ENCODE data around the gene TGFBR1. TPM values are rescaled to one million over a fixed set of nuclear protein-coding genes. Genes with fewer than 3 reads are reported as not detected.

TGFBR1 gene
- polyA plus RNA-seq, 1 experiment: 73.5 TPM

DNA sequence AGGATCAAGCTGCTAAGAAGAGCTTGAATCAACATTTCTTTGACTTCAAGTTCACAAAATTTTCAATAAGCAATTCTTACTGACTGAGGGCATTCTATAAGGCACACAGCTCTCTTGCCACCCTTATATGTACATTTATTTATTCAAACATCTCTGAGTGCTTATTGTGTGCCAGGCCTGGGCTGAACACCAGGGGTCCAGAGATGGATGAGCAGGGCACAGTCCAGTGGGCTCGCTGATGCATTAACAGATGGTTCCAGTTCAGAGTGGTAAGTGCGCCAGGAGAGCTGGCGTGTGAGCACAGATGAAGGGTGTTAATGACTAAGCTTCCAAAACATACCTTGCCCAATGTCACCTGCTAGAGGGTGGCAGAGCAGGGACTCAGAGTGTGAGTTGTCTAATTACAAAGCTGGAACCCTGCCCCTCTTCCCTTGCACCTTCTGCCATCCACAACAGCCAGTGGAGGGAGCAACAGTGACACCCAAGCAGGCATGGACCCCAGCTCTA is 92.3 kb downstream of the TGFBR1 start:
- Histone ChIP-seq H3K36me3 (ENCODE audit: control insufficient read depth, insufficient read depth, low read length) (no peaks in the 10 kb centered on the region), H3K4me3 (ENCODE audit: low read depth, low read length) (no peak overlapping the region), H3K27me3 (ENCODE audit: control insufficient read depth, insufficient read depth, low read length) (peaks cover 6% of the 10 kb centered on the region; the same call in 1 of the 2 replicates)
- CTCF ChIA-PET: interaction anchor here (1.0 to 1.9 kb wide), 2 partner anchors 9 to 12 kb away, joined by 3 to 7 read pairs; no protein-coding TSS in a partner anchor
- TF ChIP-seq, protein P1, sequence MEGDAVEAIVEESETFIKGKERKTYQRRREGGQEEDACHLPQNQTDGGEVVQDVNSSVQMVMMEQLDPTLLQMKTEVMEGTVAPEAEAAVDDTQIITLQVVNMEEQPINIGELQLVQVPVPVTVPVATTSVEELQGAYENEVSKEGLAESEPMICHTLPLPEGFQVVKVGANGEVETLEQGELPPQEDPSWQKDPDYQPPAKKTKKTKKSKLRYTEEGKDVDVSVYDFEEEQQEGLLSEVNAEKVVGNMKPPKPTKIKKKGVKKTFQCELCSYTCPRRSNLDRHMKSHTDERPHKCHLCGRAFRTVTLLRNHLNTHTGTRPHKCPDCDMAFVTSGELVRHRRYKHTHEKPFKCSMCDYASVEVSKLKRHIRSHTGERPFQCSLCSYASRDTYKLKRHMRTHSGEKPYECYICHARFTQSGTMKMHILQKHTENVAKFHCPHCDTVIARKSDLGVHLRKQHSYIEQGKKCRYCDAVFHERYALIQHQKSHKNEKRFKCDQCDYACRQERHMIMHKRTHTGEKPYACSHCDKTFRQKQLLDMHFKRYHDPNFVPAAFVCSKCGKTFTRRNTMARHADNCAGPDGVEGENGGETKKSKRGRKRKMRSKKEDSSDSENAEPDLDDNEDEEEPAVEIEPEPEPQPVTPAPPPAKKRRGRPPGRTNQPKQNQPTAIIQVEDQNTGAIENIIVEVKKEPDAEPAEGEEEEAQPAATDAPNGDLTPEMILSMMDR (IDR thresholded peaks at IDR 0.05; ENCODE audit: insufficient read depth, low read depth, low read length): no peak
- DNase-seq (ENCODE audit: low read depth): no peak
- POLR2A ChIA-PET: no interaction called here

DNA sequence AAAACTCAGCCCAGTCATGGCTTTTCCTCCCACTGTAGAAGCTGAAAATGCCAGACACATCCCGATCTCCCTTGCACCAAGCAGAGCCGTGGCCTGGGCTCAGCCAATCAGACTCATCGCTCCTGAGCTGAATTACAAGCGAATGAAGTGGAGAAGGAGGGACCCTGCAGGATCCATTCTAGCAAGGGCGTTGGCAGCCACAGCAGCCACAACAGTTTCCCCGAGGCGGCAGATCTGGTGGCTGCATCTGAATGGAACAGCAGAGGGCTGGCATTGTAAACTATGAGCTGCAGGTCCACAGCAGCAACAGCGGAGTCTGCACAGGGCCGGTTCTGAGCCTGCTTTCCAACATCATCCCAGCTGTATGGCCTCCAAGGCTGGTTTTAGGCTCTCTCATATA is 93.1 kb downstream of the TGFBR1 start:
- TF ChIP-seq, protein P1 (IDR thresholded peaks at IDR 0.05; ENCODE audit: insufficient read depth, low read depth, low read length): no peak
- Histone ChIP-seq H3K36me3 (ENCODE audit: control insufficient read depth, insufficient read depth, low read length) (no peaks in the 10 kb centered on the region), H3K27me3 (ENCODE audit: control insufficient read depth, insufficient read depth, low read length) (peaks cover 6% of the 10 kb centered on the region; the same call in 1 of the 2 replicates), H3K4me3 (ENCODE audit: low read depth, low read length) (no peak overlapping the region)
- DNase-seq (ENCODE audit: low read depth): no peak
- POLR2A ChIA-PET: no interaction called here
- CTCF ChIA-PET: interaction anchor here (1.0 to 1.9 kb wide), 3 partner anchors 8 to 13 kb away, joined by 3 to 7 read pairs (median 3); no protein-coding TSS in a partner anchor

DNA sequence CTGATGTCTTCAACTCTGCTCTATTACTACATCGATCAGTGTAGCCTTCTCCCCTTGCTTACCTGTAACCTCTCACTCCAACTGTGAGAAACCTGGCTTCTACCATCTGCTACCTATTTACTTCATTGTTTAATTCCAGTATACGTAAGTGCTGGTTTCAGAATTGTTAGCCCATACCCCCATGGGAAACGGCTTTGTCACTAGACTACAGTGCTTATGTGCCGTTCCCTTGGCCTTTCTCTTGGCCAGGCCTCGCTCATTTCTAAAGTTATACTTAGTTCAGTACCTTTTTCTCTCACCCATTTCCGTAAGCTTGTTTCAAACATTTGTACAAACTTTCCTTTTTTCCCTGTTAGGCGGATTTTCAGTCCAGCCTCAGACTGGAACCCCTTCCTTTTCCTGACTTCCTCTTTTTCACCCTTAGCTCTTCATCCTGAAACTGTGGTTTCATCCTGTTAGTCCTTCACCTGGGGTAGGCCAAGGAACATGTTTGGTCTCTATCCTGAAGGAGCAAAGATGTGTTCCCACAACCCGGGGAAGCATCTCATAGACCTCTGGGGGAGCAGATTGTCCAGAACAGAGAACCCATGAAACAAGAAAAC is 95.1 kb downstream of the TGFBR1 start:
- no peak for DNase-seq (ENCODE audit: low read depth)
- CTCF ChIA-PET: interaction anchor here (1.3 kb wide), 1 partner anchor 15 kb away, joined by 3 read pairs; no protein-coding TSS in a partner anchor
- POLR2A ChIA-PET: no interaction called here
- H3K27me3 ChIP-seq (ENCODE audit: control insufficient read depth, insufficient read depth, low read length): peaks cover 6% of the 10 kb centered on the region; the same call in 1 of the 2 replicates
- TF ChIP-seq, protein P1 (IDR thresholded peaks at IDR 0.05; ENCODE audit: insufficient read depth, low read depth, low read length): no peak
- H3K4me3 ChIP-seq (ENCODE audit: low read depth, low read length): no peak overlapping the region
- H3K36me3 ChIP-seq (ENCODE audit: control insufficient read depth, insufficient read depth, low read length): no peaks in the 10 kb centered on the region

DNA sequence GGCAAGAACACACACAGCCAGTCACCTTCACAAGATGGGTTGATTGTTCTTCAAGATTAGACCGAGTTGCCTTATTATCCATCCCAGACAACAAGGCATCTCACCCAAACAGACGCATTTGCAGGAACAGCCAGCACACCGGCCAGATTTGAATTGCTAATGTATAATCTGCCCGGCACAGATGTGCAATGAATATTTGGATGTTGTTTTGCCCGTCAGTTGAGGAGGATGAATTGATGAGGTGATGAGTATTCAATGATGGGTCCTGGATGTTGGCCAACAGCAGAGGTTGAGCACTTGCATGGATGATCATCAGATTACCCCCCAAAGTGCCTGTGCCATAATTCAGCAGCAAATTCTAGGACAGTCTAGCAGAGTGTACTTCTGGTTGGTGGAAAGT is 96.7 kb downstream of the TGFBR1 start:
- TF ChIP-seq, protein P1 (IDR thresholded peaks at IDR 0.05; ENCODE audit: insufficient read depth, low read depth, low read length): no peak
- ChIA-PET CTCF (interaction anchor here (0.9 to 1.7 kb wide), 2 partner anchors 15 to 17 kb away, joined by 3 to 4 read pairs; no protein-coding TSS in a partner anchor), POLR2A (interaction anchor here (0.5 kb wide), 1 partner anchor 21 kb away, joined by 8 read pairs; no protein-coding TSS in a partner anchor)
- no peak for DNase-seq (ENCODE audit: low read depth)
- no peak overlapping the region for H3K4me3 ChIP-seq (ENCODE audit: low read depth, low read length)
- peaks cover 6% of the 10 kb centered on the region; the same call in 1 of the 2 replicates for H3K27me3 ChIP-seq (ENCODE audit: control insufficient read depth, insufficient read depth, low read length)
- no peaks in the 10 kb centered on the region for H3K36me3 ChIP-seq (ENCODE audit: control insufficient read depth, insufficient read depth, low read length)

Small RNAs within 50 kb of the gene (small RNA-seq; reads per million reads assigned to genes)
- gene RN7SL794P (ENCODE audit: insufficient read length, low read depth, low replicate concordance) (not detected), gene RNA5SP290 (ENCODE audit: insufficient read length, low read depth, low replicate concordance) (not detected)

Other genes starting within 250 kb of the TGFBR1 start
- 74.5 and 112 TPM in 2 replicates for gene COL15A1, start 161.2 kb upstream of the TGFBR1 start, polyA plus RNA-seq (2011; rRNA removed)
- gene ALG2, start 116.8 kb downstream of the TGFBR1 start, polyA plus RNA-seq (2011; rRNA removed): 47.6 and 64.7 TPM in 2 replicates
- gene SEC61B, start 117.2 kb downstream of the TGFBR1 start, polyA plus RNA-seq (2011; rRNA removed): 134 and 195 TPM in 2 replicates

All from BJ (cell line).